Activated naive CD4-positive, alpha-beta T cell treated with anti-CD3 and anti-CD28 coated beads, Interleukin-2, amount 50 U/mL, for 72 hours (primary cell): Measurements from ENCODE around the gene PCBP3. TPM values are rescaled to one million over a fixed set of nuclear protein-coding genes. Genes with fewer than 3 reads are reported as not detected.

Experiments
- ATAC-seq, 2 donors: fragments of 150-1000 bp; cut with Tn5 transposase; 2 replicates each; pipeline ENCODE4 v1.10.0; 2021; ENCODE audit warnings: mild to moderate bottlenecking in 2 of 2, moderate library complexity in 2 of 2
- DNase-seq, 2 donors: peaks; one replicate each; pipeline ENCODE4 v3.0.0; 2021 to 2022; ENCODE audit warnings: low spot score in 2 of 2
- H3K27ac Mint-ChIP-seq, 2 donors: one replicate each; pipeline ENCODE4 v1.8.0; 2022; ENCODE audit warnings: mild to moderate bottlenecking in 2 of 2, mixed read lengths in 2 of 2
- H3K36me3 Mint-ChIP-seq, 2 donors: one replicate each; pipeline ENCODE4 v1.8.0; 2022; ENCODE audit warnings: mixed read lengths in 2 of 2
- H3K9me3 Mint-ChIP-seq, 2 donors: one replicate each; pipeline ENCODE4 v1.8.0; 2022; ENCODE audit warnings: mixed read lengths in 2 of 2
- total RNA-seq, 2 donors: library from RNA; stranded (reverse); gene quantifications; one replicate each; pipeline ENCODE4 v1.2.3, GENCODE V29; 2022

PCBP3 gene
- total RNA-seq, 2 donors from 2014 or later = 19.7 to 26.3 TPM

GRCh38 chr21:45741691-45742090, 98.2 kb downstream of the PCBP3 start:
- ATAC-seq (no peak), DNase-seq (no peak)
- Mint-ChIP-seq H3K36me3 (peaks cover 10 to 12% of the 10 kb centered on the region in 2 donors), H3K27ac (peak overlapping the region in 1 of 2 donors; percentile 55), H3K9me3 (peaks cover 3% of the 10 kb centered on the region in 2 donors)

GRCh38 chr21:45742247-45742646, 98.7 kb downstream of the PCBP3 start:
- Mint-ChIP-seq H3K36me3 (peaks cover 10 to 12% of the 10 kb centered on the region in 2 donors), H3K27ac (peak overlapping the region in 1 of 2 donors; percentile 55), H3K9me3 (peaks cover 3% of the 10 kb centered on the region in 2 donors)
- DNase-seq = no peak
- no peak for ATAC-seq

- peaks cover 3% of the 10 kb centered on the region in 2 donors for H3K9me3 Mint-ChIP-seq
- peak overlapping the region in 1 of 2 donors; percentile 36 for H3K27ac Mint-ChIP-seq
- no peak for DNase-seq
- H3K36me3 Mint-ChIP-seq = peaks cover 10 to 20% of the 10 kb centered on the region in 2 donors
- no peak for ATAC-seq
Measured at GRCh38 chr21:45745256-45745655, 101.7 kb downstream of the PCBP3 start.

DNA sequence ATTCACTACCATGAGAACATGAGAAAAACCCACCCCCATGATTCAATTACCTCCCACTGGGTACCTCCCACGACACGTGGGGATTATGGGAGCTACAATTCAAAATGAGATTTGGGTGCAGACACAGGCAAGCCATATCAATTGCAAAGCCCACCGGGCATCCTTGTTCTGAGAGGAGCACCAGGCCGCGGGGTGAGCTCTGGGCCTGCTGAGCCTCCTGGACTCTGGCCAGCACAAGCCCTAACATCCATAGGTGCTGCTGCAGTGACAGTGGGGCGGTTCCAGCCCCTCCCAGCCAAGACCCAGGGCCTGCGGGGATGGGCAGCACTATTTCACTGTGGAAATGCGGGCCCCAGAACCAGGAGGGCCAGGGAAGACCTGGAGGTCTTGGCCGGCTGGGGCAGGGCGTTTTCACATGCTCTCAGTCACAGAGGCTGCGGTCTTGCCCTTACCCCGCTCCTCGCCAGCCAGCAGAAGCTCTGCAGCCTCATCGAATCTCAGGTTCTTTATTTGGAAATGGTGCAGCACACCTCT, 103.8 kb downstream of the PCBP3 start:
- ATAC-seq (no peak), DNase-seq (no peak)
- Mint-ChIP-seq H3K9me3 (peaks cover 3% of the 10 kb centered on the region in 2 donors), H3K36me3 (peaks cover 10 to 20% of the 10 kb centered on the region in 2 donors), H3K27ac (no peak overlapping the region)

- Mint-ChIP-seq H3K9me3 (peaks cover 3% of the 10 kb centered on the region in 2 donors), H3K27ac (no peak overlapping the region), H3K36me3 (peaks cover 10 to 20% of the 10 kb centered on the region in 2 donors)
- DNase-seq (no peak), ATAC-seq (no peak)
Measured at GRCh38 chr21:45747802-45748445, 104.4 kb downstream of the PCBP3 start.

GRCh38 chr21:45748593-45748992, 105.1 kb downstream of the PCBP3 start:
- no peak for DNase-seq
- no peak for ATAC-seq
- H3K36me3 Mint-ChIP-seq = peaks cover 10 to 20% of the 10 kb centered on the region in 2 donors
- peaks cover 3% of the 10 kb centered on the region in 2 donors for H3K9me3 Mint-ChIP-seq
- H3K27ac Mint-ChIP-seq = no peak overlapping the region

DNA sequence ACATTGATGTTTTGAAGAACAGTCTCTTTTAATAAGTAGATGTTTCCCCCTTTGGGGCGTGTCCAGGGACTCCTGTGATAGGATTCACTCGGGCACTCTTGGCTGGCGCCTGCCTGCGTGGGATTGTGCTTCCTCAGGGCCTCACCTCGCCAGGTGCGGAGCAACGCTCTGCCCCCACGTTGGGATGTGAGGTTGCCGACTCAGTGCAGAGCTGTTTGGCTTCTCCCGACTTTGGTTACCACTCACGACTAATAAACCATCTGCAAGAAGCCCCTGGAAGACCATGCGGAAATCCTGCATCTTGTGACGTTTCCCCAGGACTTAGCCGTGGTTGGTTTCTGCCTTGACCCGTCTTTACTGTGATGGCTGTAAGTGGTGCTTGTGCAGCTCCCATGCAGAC, 106.4 kb downstream of the PCBP3 start:
- Mint-ChIP-seq H3K27ac (no peak overlapping the region), H3K36me3 (peaks cover 7 to 16% of the 10 kb centered on the region in 2 donors), H3K9me3 (peaks cover 3% of the 10 kb centered on the region in 2 donors)
- no peak for DNase-seq
- ATAC-seq = no peak

- Mint-ChIP-seq H3K36me3 (peaks cover 0 to 16% of the 10 kb centered on the region in 2 donors), H3K9me3 (peaks cover 0 to 6% of the 10 kb centered on the region in 2 donors), H3K27ac (no peak overlapping the region)
- ATAC-seq (no peak), DNase-seq (no peak)
Measured at GRCh38 chr21:45750936-45751335, 107.4 kb downstream of the PCBP3 start.

DNA sequence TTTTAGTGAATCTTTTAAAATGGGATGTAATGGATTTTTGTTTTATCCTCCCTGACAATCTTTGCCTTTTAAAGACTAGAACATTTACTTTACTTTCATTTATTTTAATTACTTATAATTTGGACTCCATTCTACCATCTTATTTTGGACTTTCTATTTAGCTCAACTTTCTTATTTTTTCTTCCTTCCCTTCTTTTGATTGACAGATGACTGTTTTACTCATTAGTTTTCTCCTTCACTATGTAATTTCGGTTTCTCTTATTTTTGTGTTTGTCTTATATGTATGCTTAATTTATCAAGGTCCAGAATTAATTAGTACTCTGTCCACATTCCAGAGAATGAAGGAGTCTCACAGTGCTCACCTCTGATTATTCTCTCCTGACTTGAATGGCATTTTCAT, 109.9 kb downstream of the PCBP3 start:
- ATAC-seq (no peak), DNase-seq (no peak)
- H3K9me3 Mint-ChIP-seq = peaks cover 3 to 15% of the 10 kb centered on the region in 2 donors
- H3K36me3 Mint-ChIP-seq = peaks cover 4 to 17% of the 10 kb centered on the region in 2 donors
- no peak overlapping the region for H3K27ac Mint-ChIP-seq

GRCh38 chr21:45756029-45756428, 112.5 kb downstream of the PCBP3 start:
- peaks cover 3 to 15% of the 10 kb centered on the region in 2 donors for H3K9me3 Mint-ChIP-seq
- no peak for ATAC-seq
- peaks cover 4 to 17% of the 10 kb centered on the region in 2 donors for H3K36me3 Mint-ChIP-seq
- H3K27ac Mint-ChIP-seq = no peak overlapping the region
- DNase-seq = no peak

DNA sequence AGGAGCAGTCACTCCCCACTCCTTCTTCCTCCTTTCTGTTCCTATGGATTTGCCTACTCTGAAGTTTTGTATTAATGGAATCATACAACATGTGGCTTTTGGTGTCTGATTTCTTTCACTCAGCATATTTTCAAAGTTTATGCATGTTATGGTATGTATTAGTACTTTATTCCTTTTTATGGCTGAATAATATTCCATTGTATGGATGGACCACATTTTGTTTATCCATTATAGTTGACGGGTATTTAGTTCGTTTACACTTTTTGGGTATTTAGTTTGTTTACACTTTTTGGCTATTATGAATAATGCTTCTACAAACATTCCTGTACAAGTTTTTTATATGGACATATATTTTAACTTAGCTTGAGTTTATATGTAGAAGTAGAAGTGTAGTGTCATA, 113.1 kb downstream of the PCBP3 start:
- peaks cover 8 to 17% of the 10 kb centered on the region in 2 donors for H3K36me3 Mint-ChIP-seq
- ATAC-seq = no peak
- no peak for DNase-seq
- H3K27ac Mint-ChIP-seq = no peak overlapping the region
- peaks cover 3 to 15% of the 10 kb centered on the region in 2 donors for H3K9me3 Mint-ChIP-seq

DNA sequence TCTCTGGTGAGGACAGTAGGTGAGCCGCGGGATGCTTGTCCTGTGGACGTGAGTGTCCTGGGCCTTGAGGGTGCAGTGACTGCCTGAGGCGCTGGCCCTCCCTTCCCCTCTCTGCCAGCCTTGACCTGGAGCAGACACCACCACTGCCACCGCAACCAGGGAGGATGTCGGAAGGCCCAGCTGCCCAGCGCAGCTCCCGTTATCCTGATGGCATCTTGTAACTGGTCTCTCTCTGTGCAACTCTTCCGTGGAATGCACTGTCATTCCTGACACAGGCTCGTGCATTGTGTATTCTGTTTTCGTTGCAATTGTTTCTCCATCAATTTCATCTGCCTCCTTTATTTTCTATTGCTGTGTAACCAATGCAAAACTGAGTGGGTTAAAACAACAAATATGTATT, 118.2 kb downstream of the PCBP3 start:
- H3K9me3 Mint-ChIP-seq = peaks cover under 1% of the 10 kb centered on the region in 2 donors
- DNase-seq = no peak
- H3K36me3 Mint-ChIP-seq = peaks cover 6 to 12% of the 10 kb centered on the region in 2 donors
- no peak overlapping the region for H3K27ac Mint-ChIP-seq
- ATAC-seq = no peak

DNA sequence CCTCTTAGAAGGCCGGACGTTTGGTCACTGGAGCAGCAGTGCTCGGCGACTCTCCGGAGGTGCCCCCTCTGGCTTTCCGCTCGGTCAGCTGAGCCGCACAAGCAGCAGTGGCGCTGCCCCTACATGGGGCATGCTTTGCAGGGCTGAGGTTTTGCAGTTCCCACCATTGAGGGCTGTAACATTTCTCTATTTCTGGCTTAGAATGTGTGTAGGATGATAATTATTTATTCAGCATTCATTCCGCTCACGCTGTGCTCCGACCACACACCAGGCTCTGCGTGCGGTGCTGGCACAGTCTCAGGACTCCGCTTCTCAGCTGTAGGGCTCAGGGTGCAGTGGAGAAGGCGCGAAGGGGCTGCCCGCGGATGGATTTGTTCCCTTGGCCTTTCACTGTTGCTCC, 119.5 kb downstream of the PCBP3 start:
- peaks cover 4 to 16% of the 10 kb centered on the region in 2 donors for H3K36me3 Mint-ChIP-seq
- no peak overlapping the region for H3K27ac Mint-ChIP-seq
- no peaks in the 10 kb centered on the region for H3K9me3 Mint-ChIP-seq
- DNase-seq (no peak), ATAC-seq (no peak)

DNA sequence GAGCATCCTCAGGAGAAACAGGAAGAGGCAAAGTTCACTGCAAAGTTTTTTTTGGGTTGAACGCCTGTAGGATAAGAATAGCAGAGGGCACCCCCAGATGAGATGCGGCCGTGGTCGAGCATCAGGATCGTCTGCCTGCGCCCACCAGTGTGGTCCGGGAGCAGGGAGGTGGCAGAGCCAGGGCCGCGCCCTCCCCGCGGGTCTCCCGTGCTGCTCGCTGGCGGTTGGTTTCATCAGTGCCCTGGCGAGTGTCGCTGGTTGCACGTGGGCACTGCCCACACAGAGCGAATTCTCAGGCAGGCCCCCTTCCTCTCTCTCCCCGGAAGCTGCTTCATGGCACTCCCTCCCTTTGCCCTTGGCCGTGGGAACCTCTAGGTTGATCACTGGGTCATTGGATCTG, 120.0 kb downstream of the PCBP3 start:
- Mint-ChIP-seq H3K27ac (peak overlapping the region in 1 of 2 donors; percentile 62), H3K9me3 (no peaks in the 10 kb centered on the region), H3K36me3 (peaks cover 4 to 16% of the 10 kb centered on the region in 2 donors)
- ATAC-seq (no peak), DNase-seq (no peak)

DNA sequence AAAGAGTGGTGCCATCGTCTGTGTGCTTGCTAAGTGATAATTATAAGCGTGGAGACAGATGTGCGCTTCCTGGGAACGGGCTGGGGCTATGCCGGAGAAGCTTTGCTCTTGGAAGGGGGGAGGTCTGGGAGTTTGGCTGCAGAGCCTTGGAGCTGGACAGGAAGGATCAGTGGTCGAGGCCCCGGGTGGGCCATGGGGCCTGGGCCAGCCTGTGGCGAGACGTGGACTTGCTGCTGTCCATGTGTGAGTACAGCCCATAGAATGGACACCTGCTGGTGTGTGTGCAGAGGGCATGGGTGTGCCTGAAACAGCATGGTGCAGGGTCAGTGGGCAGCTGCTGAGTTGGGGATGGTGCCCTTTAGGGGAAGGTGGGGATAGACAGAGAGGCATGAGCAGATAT, 121.3 kb downstream of the PCBP3 start:
- Mint-ChIP-seq H3K9me3 (no peaks in the 10 kb centered on the region), H3K36me3 (peaks cover 4 to 16% of the 10 kb centered on the region in 2 donors), H3K27ac (peak overlapping the region; percentile 91 to 98)
- ATAC-seq = no peak
- no peak for DNase-seq

- no peak for DNase-seq
- Mint-ChIP-seq H3K36me3 (peaks cover 4 to 16% of the 10 kb centered on the region in 2 donors), H3K27ac (peak overlapping the region; percentile 14 to 98), H3K9me3 (no peaks in the 10 kb centered on the region)
- ATAC-seq = no peak
Measured at GRCh38 chr21:45765375-45765774, 121.8 kb downstream of the PCBP3 start.

GRCh38 chr21:45766055-45766454, 122.5 kb downstream of the PCBP3 start:
- H3K36me3 Mint-ChIP-seq = peaks cover 4 to 19% of the 10 kb centered on the region in 2 donors
- peak overlapping the region; percentile 95 to 98 for H3K27ac Mint-ChIP-seq
- ATAC-seq (no peak), DNase-seq (no peak)
- H3K9me3 Mint-ChIP-seq = no peaks in the 10 kb centered on the region

GRCh38 chr21:45766501-45766900, 123.0 kb downstream of the PCBP3 start:
- Mint-ChIP-seq H3K36me3 (peaks cover under 1 to 22% of the 10 kb centered on the region in 2 donors), H3K9me3 (no peaks in the 10 kb centered on the region), H3K27ac (peak overlapping the region; percentile 95 to 98)
- DNase-seq (no peak), ATAC-seq (no peak)
